ENCODE results near the gene C3orf62. TPM values are rescaled to one million over a fixed set of nuclear protein-coding genes. Genes with fewer than 3 reads are reported as not detected.
"Not testable (repeated sequence)": the region's sequence is repeated elsewhere in the genome, so short reads cannot be mapped to it uniquely, and the experiment has no call there.

The C3orf62 gene
- polyA plus RNA-seq, 2 donors, result 4.2 to 6.6 TPM

GRCh38 chr3:49255718-49256511 lies 21.1 kb downstream of the C3orf62 start:
- Histone ChIP-seq H3K27me3 (ENCODE audit: control insufficient read depth in 1 of 2, insufficient read depth in 2 of 2, low read length in 2 of 2) (no peaks in the 10 kb centered on the region), H3K27ac (ENCODE audit: low read depth in 2 of 2, low read length in 1 of 2) (no peak overlapping the region), H3K36me3 (ENCODE audit: control insufficient read depth in 2 of 2, insufficient read depth in 2 of 2, low read length in 1 of 2) (no peaks in the 10 kb centered on the region), H3K9me3 (ENCODE audit: control insufficient read depth in 2 of 2, insufficient read depth in 1 of 2, low read depth in 1 of 2, low read length in 1 of 2) (no peaks in the 10 kb centered on the region), H3K4me3 (ENCODE audit: low read depth in 1 of 2, low read length in 2 of 2) (no peak overlapping the region), H3K4me1 (ENCODE audit: control insufficient read depth in 2 of 2, insufficient read depth in 2 of 2, low read length in 1 of 2) (no peaks in the 10 kb centered on the region)
- WGBS, 2 donors, result 69 to 76% methylated on average over 6 of the region's 6 CpGs

- H3K4me1 ChIP-seq (ENCODE audit: control insufficient read depth in 2 of 2, insufficient read depth in 2 of 2, low read length in 1 of 2), result no peaks in the 10 kb centered on the region
- H3K27me3 ChIP-seq (ENCODE audit: control insufficient read depth in 1 of 2, insufficient read depth in 2 of 2, low read length in 2 of 2), result no peaks in the 10 kb centered on the region
- 33 to 55% methylated on average over 1 of the region's 1 CpG for WGBS, 2 donors
- no peak overlapping the region for H3K4me3 ChIP-seq (ENCODE audit: low read depth in 1 of 2, low read length in 2 of 2)
- H3K36me3 ChIP-seq (ENCODE audit: control insufficient read depth in 2 of 2, insufficient read depth in 2 of 2, low read length in 1 of 2), result no peaks in the 10 kb centered on the region
- no peaks in the 10 kb centered on the region for H3K9me3 ChIP-seq (ENCODE audit: control insufficient read depth in 2 of 2, insufficient read depth in 1 of 2, low read depth in 1 of 2, low read length in 1 of 2)
- H3K27ac ChIP-seq (ENCODE audit: low read depth in 2 of 2, low read length in 1 of 2), result no peak overlapping the region
These were observed 21.9 kb downstream of the C3orf62 start for GRCh38 chr3:49255112-49255511.

GRCh38 chr3:49253512-49253911 lies 23.5 kb downstream of the C3orf62 start:
- no peaks in the 10 kb centered on the region for H3K4me1 ChIP-seq (ENCODE audit: control insufficient read depth in 2 of 2, insufficient read depth in 2 of 2, low read length in 1 of 2)
- H3K9me3 ChIP-seq (ENCODE audit: control insufficient read depth in 2 of 2, insufficient read depth in 1 of 2, low read depth in 1 of 2, low read length in 1 of 2), result no peaks in the 10 kb centered on the region
- no peaks in the 10 kb centered on the region for H3K36me3 ChIP-seq (ENCODE audit: control insufficient read depth in 2 of 2, insufficient read depth in 2 of 2, low read length in 1 of 2)
- WGBS, 2 donors, result 88 to 92% methylated on average over 3 of the region's 3 CpGs
- H3K4me3 ChIP-seq (ENCODE audit: low read depth in 1 of 2, low read length in 2 of 2), result no peak overlapping the region
- H3K27me3 ChIP-seq (ENCODE audit: control insufficient read depth in 1 of 2, insufficient read depth in 2 of 2, low read length in 2 of 2), result no peaks in the 10 kb centered on the region
- no peak overlapping the region for H3K27ac ChIP-seq (ENCODE audit: low read depth in 2 of 2, low read length in 1 of 2)

- no peaks in the 10 kb centered on the region for H3K9me3 ChIP-seq (ENCODE audit: control insufficient read depth in 2 of 2, insufficient read depth in 1 of 2, low read depth in 1 of 2, low read length in 1 of 2)
- H3K27me3 ChIP-seq (ENCODE audit: control insufficient read depth in 1 of 2, insufficient read depth in 2 of 2, low read length in 2 of 2), result no peaks in the 10 kb centered on the region
- H3K27ac ChIP-seq (ENCODE audit: low read depth in 2 of 2, low read length in 1 of 2), result peak overlapping the region in 1 of 2 donors; percentile 55
- no peaks in the 10 kb centered on the region for H3K36me3 ChIP-seq (ENCODE audit: control insufficient read depth in 2 of 2, insufficient read depth in 2 of 2, low read length in 1 of 2)
- no peaks in the 10 kb centered on the region for H3K4me1 ChIP-seq (ENCODE audit: control insufficient read depth in 2 of 2, insufficient read depth in 2 of 2, low read length in 1 of 2)
- H3K4me3 ChIP-seq (ENCODE audit: low read depth in 1 of 2, low read length in 2 of 2), result no peak overlapping the region
These were observed 28.2 kb downstream of the C3orf62 start for GRCh38 chr3:49248840-49249227.

- H3K4me3 ChIP-seq (ENCODE audit: low read depth in 1 of 2, low read length in 2 of 2), result no peak overlapping the region
- H3K36me3 ChIP-seq (ENCODE audit: control insufficient read depth in 2 of 2, insufficient read depth in 2 of 2, low read length in 1 of 2), result no peaks in the 10 kb centered on the region
- no peak overlapping the region for H3K27ac ChIP-seq (ENCODE audit: low read depth in 2 of 2, low read length in 1 of 2)
- no peaks in the 10 kb centered on the region for H3K9me3 ChIP-seq (ENCODE audit: control insufficient read depth in 2 of 2, insufficient read depth in 1 of 2, low read depth in 1 of 2, low read length in 1 of 2)
- WGBS, 2 donors, result 36 to 60% methylated on average over 1 of the region's 1 CpG
- no peaks in the 10 kb centered on the region for H3K27me3 ChIP-seq (ENCODE audit: control insufficient read depth in 1 of 2, insufficient read depth in 2 of 2, low read length in 2 of 2)
- no peaks in the 10 kb centered on the region for H3K4me1 ChIP-seq (ENCODE audit: control insufficient read depth in 2 of 2, insufficient read depth in 2 of 2, low read length in 1 of 2)
These were observed 32.3 kb downstream of the C3orf62 start for GRCh38 chr3:49244581-49245205.

GRCh38 chr3:49240091-49240490 lies 36.9 kb downstream of the C3orf62 start:
- H3K27ac ChIP-seq (ENCODE audit: low read depth in 2 of 2, low read length in 1 of 2); H3K4me1 ChIP-seq (ENCODE audit: control insufficient read depth in 2 of 2, insufficient read depth in 2 of 2, low read length in 1 of 2); H3K9me3 ChIP-seq (ENCODE audit: control insufficient read depth in 2 of 2, insufficient read depth in 1 of 2, low read depth in 1 of 2, low read length in 1 of 2); H3K27me3 ChIP-seq (ENCODE audit: control insufficient read depth in 1 of 2, insufficient read depth in 2 of 2, low read length in 2 of 2); H3K36me3 ChIP-seq (ENCODE audit: control insufficient read depth in 2 of 2, insufficient read depth in 2 of 2, low read length in 1 of 2); H3K4me3 ChIP-seq (ENCODE audit: low read depth in 1 of 2, low read length in 2 of 2): not testable (repeated sequence)
- 88 to 91% methylated on average over 11 of the region's 11 CpGs for WGBS, 2 donors

- Histone ChIP-seq H3K36me3 (ENCODE audit: control insufficient read depth in 2 of 2, insufficient read depth in 2 of 2, low read length in 1 of 2) (no peaks in the 10 kb centered on the region), H3K27ac (ENCODE audit: low read depth in 2 of 2, low read length in 1 of 2) (peak overlapping the region; percentile 71 to 94), H3K27me3 (ENCODE audit: control insufficient read depth in 1 of 2, insufficient read depth in 2 of 2, low read length in 2 of 2) (no peaks in the 10 kb centered on the region), H3K4me1 (ENCODE audit: control insufficient read depth in 2 of 2, insufficient read depth in 2 of 2, low read length in 1 of 2) (peaks cover 0 to 2% of the 10 kb centered on the region in 2 donors), H3K4me3 (ENCODE audit: low read depth in 1 of 2, low read length in 2 of 2) (no peak overlapping the region), H3K9me3 (ENCODE audit: control insufficient read depth in 2 of 2, insufficient read depth in 1 of 2, low read depth in 1 of 2, low read length in 1 of 2) (peaks cover 2 to 3% of the 10 kb centered on the region in 2 donors)
- WGBS, 2 donors, result 42 to 50% methylated on average over 9 of the region's 9 CpGs
These were observed 38.5 kb downstream of the C3orf62 start for GRCh38 chr3:49238274-49239127.

GRCh38 chr3:49237344-49237743 lies 39.7 kb downstream of the C3orf62 start:
- peaks cover 0 to 2% of the 10 kb centered on the region in 2 donors for H3K4me1 ChIP-seq (ENCODE audit: control insufficient read depth in 2 of 2, insufficient read depth in 2 of 2, low read length in 1 of 2)
- WGBS, 2 donors, result 68 to 81% methylated on average over 3 of the region's 3 CpGs

GRCh38 chr3:49236226-49236625 lies 40.8 kb downstream of the C3orf62 start:
- no peaks in the 10 kb centered on the region for H3K36me3 ChIP-seq (ENCODE audit: control insufficient read depth in 2 of 2, insufficient read depth in 2 of 2, low read length in 1 of 2)
- H3K9me3 ChIP-seq (ENCODE audit: control insufficient read depth in 2 of 2, insufficient read depth in 1 of 2, low read depth in 1 of 2, low read length in 1 of 2), result peaks cover 2 to 3% of the 10 kb centered on the region in 2 donors
- H3K27me3 ChIP-seq (ENCODE audit: control insufficient read depth in 1 of 2, insufficient read depth in 2 of 2, low read length in 2 of 2), result no peaks in the 10 kb centered on the region
- no peak overlapping the region for H3K27ac ChIP-seq (ENCODE audit: low read depth in 2 of 2, low read length in 1 of 2)
- H3K4me1 ChIP-seq (ENCODE audit: control insufficient read depth in 2 of 2, insufficient read depth in 2 of 2, low read length in 1 of 2), result peaks cover 0 to 2% of the 10 kb centered on the region in 2 donors
- no peak overlapping the region for H3K4me3 ChIP-seq (ENCODE audit: low read depth in 1 of 2, low read length in 2 of 2)

More at GRCh38 chr3:49237344-49237743, 39.7 kb downstream of the C3orf62 start:
- Histone ChIP-seq H3K27ac (ENCODE audit: low read depth in 2 of 2, low read length in 1 of 2) (no peak overlapping the region), H3K9me3 (ENCODE audit: control insufficient read depth in 2 of 2, insufficient read depth in 1 of 2, low read depth in 1 of 2, low read length in 1 of 2) (peaks cover 2 to 3% of the 10 kb centered on the region in 2 donors), H3K36me3 (ENCODE audit: control insufficient read depth in 2 of 2, insufficient read depth in 2 of 2, low read length in 1 of 2) (no peaks in the 10 kb centered on the region), H3K27me3 (ENCODE audit: control insufficient read depth in 1 of 2, insufficient read depth in 2 of 2, low read length in 2 of 2) (no peaks in the 10 kb centered on the region), H3K4me3 (ENCODE audit: low read depth in 1 of 2, low read length in 2 of 2) (no peak overlapping the region)

Data from esophagus (tissue), 2 donors.